ENCODE measurements around the gene ADAD2.

ADAD2 gene

DNA sequence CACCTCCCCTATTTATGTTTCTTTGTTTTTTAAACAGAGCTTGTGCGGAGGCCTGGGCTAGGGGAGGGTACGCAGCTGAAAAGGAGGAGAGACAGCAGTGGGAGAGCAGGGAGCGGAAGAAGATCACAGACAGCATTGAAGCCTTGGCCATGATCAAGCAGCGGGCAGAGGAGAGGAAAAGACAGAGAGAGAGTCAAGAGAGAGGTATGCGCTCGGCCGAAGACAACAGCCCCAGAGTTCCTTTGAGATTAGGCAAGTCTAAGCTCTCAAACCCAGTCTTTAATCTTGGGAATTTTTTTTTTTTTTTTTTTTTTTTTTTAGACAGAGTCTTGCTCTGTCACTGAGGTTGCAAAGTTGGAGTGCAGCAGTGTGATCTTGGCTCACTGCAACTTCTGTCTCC lies 25.2 kb upstream of the ADAD2 start:
- Mint-ChIP-seq H3K27me3 (ENCODE audit: low read depth) (peaks cover 30% of the 10 kb centered on the region), H3K36me3 (ENCODE audit: low read depth) (no peaks in the 10 kb centered on the region)

DNA sequence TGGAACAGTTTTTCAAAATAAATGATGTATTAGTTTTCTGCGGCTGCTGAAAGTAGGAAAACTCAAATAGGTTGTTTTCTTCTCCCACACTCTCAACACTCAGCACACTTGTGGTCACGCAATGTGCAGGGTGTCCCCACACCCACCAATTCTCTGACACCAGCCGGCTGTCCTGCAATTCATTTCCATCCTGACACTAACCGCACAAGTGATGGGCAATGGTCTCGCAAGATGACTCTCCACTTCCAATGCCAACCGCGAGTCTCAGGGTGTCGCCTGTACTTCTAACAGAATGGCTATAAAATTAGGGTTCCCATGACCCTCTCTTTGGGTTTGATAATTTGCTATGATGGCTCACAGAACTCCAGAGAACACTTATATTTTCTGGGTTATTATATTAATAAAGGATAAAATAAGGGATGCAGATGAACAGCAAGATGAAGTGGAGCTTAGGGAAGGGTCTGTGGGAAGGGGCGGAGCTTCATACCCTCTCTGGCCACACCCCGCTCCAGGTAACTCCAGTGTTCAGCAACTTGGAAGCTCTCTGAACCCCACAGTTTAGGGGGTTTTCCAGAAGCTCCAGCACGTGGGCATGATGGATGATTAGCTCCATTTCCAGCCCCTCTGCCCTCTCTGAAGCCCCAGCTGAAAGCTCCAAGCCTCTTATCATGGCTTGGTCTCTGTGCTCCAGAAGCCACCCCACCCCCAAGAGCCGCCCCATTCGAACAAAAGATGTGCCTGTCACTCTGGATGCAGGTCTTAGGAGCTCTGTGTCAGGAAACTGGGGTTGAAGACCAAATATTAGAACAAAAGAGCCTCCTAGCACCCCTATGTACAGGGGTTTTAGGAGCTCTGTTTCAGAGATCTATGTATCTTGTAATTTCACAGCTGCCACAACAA lies 23.9 kb upstream of the ADAD2 start:
- H3K4me1 Mint-ChIP-seq (ENCODE audit: low read depth), result no peaks in the 10 kb centered on the region

More for the DNA sequence above, 25.2 kb upstream of the ADAD2 start:
- Mint-ChIP-seq H3K9me3 (no peaks in the 10 kb centered on the region), H3K4me3 (no peak overlapping the region), H3K27ac (no peak overlapping the region), H3K4me1 (ENCODE audit: low read depth) (no peaks in the 10 kb centered on the region)

DNA sequence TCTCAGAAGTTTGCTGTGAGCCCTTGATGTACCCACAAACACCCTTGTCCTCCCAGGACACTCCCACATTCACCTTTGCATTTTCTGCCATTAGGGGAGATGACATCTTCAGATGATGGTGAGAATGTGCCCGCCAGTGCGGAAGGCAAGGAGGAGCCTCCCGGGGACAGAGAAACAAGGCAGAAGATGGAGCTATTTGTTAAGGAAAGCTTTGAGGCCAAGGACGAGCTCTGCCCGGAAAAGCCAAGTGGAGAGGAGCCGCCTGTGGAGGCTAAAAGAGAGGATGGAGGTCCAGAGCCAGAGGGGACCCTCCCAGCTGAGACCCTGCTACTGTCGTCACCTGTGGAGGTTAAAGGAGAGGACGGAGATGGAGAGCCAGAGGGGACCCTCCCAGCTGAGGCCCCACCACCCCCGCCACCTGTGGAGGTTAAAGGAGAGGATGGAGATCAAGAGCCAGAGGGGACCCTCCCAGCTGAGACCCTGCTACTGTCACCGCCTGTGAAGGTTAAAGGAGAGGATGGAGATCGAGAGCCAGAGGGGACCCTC lies 21.1 kb upstream of the ADAD2 start:
- Mint-ChIP-seq H3K4me3 (no peak overlapping the region), H3K36me3 (ENCODE audit: low read depth) (no peaks in the 10 kb centered on the region), H3K27ac (no peak overlapping the region), H3K27me3 (ENCODE audit: low read depth) (peaks cover 8% of the 10 kb centered on the region), H3K4me1 (ENCODE audit: low read depth) (no peaks in the 10 kb centered on the region), H3K9me3 (no peaks in the 10 kb centered on the region)

More for the DNA sequence above, 23.9 kb upstream of the ADAD2 start:
- Mint-ChIP-seq H3K4me3 (no peak overlapping the region), H3K27ac (no peak overlapping the region), H3K9me3 (no peaks in the 10 kb centered on the region), H3K27me3 (ENCODE audit: low read depth) (peaks cover 24% of the 10 kb centered on the region), H3K36me3 (ENCODE audit: low read depth) (no peaks in the 10 kb centered on the region)

DNA sequence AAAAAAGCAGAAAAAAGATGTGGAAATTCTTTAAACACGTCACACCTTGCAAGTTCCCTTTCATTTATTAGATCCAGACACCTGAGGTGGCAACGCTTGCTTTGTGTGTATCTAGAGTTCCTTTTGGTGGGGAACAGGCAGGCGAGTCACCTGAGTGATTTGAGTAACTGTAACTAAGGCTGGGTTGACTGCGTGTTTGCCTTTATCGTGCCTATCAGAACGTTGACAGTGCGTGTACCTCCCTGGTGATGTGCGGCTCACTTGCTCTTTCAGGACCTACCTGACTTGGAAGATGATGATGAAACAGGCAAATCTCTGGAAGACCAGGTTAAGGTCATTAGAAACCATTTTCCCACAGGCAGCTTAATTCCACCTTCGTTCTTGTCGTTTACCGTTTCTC lies 16.6 kb upstream of the ADAD2 start:
- H3K4me1 Mint-ChIP-seq (ENCODE audit: low read depth), result no peaks in the 10 kb centered on the region
- H3K9me3 Mint-ChIP-seq, result no peaks in the 10 kb centered on the region
- no peaks in the 10 kb centered on the region for H3K27me3 Mint-ChIP-seq (ENCODE audit: low read depth)
- peaks cover 5% of the 10 kb centered on the region for H3K36me3 Mint-ChIP-seq (ENCODE audit: low read depth)
- no peak overlapping the region for H3K27ac Mint-ChIP-seq
- no peak overlapping the region for H3K4me3 Mint-ChIP-seq

DNA sequence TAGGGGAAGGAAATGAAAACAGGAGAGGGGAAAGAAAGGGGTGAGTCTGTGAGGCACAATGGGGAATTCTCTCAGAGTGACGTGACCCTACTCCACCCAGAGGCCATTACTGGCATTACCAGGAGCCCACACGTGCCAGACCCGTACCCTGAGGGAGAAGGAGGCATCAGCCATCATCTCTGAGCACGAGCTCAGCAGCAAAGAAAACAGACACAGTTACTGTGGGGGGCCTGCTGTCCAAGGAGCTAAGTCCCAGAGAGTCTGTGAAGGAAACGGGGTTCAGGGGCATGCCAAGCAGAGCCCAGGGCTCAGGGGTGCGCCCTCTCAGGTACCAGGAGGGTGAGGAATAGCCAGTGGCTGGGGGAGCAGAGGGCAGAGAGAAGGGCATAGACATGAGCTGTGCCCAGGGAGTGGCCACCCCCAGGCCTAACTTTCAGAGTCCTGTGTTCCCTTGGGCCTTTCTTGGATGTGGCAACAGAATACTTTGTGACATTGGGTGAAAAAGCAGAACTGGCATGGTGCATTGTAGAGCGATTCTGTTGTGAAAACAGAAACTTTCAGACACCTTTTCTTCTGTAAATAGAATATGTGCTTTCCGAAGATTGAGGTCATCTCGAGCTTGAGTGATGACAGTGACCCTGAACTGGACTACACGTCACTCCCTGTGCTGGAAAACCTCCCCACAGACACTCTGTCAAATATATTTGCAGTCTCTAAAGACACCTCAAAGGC lies 15.4 kb upstream of the ADAD2 start:
- Mint-ChIP-seq H3K4me3 (no peak overlapping the region), H3K9me3 (no peaks in the 10 kb centered on the region), H3K27ac (no peak overlapping the region), H3K36me3 (ENCODE audit: low read depth) (peaks cover 5% of the 10 kb centered on the region), H3K4me1 (ENCODE audit: low read depth) (no peaks in the 10 kb centered on the region), H3K27me3 (ENCODE audit: low read depth) (no peaks in the 10 kb centered on the region)

DNA sequence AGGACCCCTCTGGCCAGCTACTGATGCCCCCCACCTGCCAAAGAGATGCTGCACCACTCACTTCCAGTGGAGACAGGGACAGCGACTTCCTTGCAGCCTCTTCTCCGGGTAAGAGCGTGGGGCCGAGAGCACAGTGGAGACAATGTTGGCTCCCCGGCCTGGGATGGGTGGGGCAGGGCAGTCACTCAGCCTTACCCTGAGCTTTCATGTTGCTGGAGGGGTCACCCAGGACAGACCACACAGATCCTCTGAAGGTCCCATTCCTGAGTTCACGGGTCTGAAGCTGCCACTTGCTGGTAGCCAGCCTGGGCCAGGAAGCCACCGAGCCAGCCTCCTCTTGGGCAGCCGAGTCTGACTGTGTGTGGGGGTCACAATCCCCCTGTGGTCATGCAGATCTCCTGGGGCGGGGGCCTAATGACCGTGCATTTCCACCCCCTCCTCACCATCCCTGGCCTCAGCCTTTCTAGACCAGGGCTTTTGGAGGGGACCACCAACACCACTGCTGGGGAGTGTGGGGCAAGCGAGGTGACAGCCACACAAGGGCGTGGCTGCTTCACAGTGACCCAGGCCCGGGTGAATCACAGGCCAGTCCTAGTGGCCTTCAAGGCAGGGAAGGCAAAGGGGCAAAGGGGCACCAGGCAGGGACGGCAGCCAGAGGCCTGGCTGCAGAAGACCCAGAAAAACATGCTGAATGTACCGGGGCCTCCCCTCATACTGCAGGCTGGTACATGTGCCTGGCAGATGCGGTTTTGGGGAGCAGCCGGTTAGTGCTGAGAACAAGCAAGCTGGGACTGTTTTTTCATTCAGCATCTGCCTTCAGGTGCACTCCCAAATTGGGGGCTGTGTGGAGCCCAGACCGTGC lies 14.5 kb upstream of the ADAD2 start:
- Mint-ChIP-seq H3K4me1 (ENCODE audit: low read depth) (no peaks in the 10 kb centered on the region), H3K27me3 (ENCODE audit: low read depth) (no peaks in the 10 kb centered on the region), H3K9me3 (no peaks in the 10 kb centered on the region), H3K36me3 (ENCODE audit: low read depth) (peaks cover 5% of the 10 kb centered on the region), H3K4me3 (no peak overlapping the region), H3K27ac (no peak overlapping the region)

DNA sequence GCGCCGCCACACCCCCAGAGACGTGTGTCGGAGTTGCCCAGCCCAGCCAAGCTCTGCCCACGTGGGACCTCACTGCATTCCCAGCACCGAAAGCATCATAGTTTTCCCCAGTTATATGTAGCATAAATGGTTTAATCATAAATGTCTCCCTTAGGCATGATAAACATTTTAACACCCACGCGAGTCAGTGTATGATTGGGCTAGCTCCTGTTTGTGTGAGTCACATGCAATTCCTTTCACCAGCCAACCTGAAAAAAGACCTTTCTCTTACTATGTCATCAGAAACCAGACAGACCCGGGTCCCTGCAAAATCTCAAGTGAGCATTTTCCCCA lies 13.2 kb upstream of the ADAD2 start:
- no peak overlapping the region for H3K27ac Mint-ChIP-seq
- H3K4me1 Mint-ChIP-seq (ENCODE audit: low read depth), result no peaks in the 10 kb centered on the region
- no peaks in the 10 kb centered on the region for H3K9me3 Mint-ChIP-seq
- peaks cover 5% of the 10 kb centered on the region for H3K36me3 Mint-ChIP-seq (ENCODE audit: low read depth)
- no peak overlapping the region for H3K4me3 Mint-ChIP-seq
- H3K27me3 Mint-ChIP-seq (ENCODE audit: low read depth), result no peaks in the 10 kb centered on the region

DNA sequence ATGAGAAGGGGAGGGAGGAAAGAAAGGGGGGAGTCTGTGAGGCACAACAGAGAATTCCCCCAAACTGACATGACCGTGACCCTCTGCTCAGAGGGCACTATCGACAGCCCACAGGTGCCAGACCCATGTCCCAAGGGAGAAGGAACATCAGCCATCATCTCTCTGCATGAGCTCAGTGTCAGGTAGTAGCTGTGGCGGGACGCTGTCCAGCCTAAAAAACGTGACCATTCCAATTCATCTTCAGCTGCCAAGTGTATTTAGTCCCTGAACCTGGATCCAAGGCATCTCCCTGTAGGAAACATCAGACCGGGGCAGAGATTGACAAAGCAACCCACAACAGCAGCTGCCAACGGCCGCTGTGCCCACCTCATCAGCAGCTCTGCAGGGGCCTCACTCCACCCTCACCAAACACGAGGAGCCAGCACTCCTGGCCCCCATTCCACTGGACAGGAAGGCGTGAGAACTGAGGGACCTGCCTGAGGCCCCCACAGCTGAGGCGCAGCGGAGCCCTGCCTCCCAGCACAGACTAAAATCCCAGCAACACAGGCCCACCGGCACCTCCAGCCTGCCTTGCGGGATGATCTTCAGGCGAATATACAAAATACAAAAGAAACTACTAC lies 12.7 kb upstream of the ADAD2 start:
- Mint-ChIP-seq H3K9me3 (no peaks in the 10 kb centered on the region), H3K27ac (no peak overlapping the region), H3K27me3 (ENCODE audit: low read depth) (no peaks in the 10 kb centered on the region), H3K4me1 (ENCODE audit: low read depth) (no peaks in the 10 kb centered on the region), H3K4me3 (no peak overlapping the region), H3K36me3 (ENCODE audit: low read depth) (peaks cover 5% of the 10 kb centered on the region)

DNA sequence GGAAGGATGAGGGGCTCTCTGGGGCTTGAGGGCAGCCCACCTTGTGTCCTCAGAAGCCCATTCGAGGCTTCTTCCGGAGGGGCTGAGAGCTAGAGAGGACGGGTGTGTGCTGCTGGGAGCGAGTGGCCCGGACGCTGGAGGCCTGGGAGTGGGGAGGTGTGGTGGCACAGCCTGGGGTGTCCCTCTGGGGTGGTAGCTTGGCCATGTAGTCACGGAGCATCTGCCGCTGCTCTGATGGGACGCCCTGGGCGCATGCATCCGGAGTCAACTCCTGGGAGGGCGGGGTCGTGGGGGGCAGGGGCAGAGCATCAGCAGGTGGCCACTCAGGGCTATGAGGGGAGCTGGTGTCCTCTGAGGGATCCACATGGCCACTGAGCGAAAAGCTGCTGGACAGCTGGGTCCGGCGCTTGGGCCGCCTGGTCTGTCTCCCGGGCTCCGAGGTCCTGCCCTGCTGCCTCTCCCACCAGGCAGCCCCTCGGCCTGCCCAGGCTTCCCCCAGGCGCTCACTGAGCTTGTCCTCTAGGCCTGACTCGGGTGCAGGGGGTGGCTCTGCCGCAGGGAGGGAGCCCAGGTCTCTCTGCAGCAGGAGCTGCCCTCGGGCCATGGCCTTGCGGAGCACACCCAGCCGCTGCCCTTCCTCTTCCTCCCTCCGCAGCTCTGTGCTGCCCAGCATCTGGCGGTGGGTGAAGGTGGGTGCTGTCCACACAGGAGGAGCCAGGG lies 11.9 kb upstream of the ADAD2 start:
- Mint-ChIP-seq H3K27ac (no peak overlapping the region), H3K27me3 (ENCODE audit: low read depth) (no peaks in the 10 kb centered on the region), H3K4me3 (no peak overlapping the region), H3K4me1 (ENCODE audit: low read depth) (no peaks in the 10 kb centered on the region), H3K9me3 (no peaks in the 10 kb centered on the region), H3K36me3 (ENCODE audit: low read depth) (peaks cover 10% of the 10 kb centered on the region)

DNA sequence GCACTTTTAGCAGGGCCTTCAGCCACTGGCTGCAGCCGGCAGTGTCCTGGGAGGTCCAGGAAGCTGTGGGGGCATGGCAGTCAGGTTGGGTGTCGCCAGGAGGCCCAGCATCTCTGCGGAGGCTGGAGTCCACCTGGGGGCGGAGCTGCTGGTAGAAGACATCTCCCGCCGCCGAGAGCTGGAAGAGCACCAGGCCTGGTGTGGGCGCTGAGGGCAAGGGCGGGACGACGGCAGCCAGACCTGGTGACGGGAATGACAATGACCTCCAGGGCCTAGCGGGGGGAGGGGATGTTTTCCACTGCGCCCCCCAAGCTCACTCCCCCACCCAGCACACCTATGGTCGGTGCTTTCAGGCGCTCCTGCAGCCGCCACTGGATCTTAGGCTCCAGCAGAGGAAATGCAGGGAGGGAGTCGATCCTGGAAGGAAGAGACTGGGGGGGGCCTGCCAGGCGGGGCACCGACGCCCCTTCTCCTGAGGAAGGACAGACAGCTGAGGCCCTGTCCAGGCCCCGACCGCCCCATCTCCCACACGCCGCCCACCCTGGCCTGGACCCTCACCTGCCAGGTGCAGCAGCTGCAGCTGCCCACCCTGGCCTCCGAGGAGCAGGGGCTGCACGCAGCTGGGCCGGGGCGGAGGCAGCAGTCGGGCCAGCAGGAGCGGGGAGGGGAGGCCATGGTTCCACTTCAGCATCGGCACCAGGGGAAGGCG lies 11.2 kb upstream of the ADAD2 start:
- Mint-ChIP-seq H3K36me3 (ENCODE audit: low read depth) (peaks cover 10% of the 10 kb centered on the region), H3K9me3 (no peaks in the 10 kb centered on the region), H3K4me3 (no peak overlapping the region), H3K27ac (no peak overlapping the region), H3K27me3 (ENCODE audit: low read depth) (no peaks in the 10 kb centered on the region), H3K4me1 (ENCODE audit: low read depth) (peaks cover under 1% of the 10 kb centered on the region)

DNA sequence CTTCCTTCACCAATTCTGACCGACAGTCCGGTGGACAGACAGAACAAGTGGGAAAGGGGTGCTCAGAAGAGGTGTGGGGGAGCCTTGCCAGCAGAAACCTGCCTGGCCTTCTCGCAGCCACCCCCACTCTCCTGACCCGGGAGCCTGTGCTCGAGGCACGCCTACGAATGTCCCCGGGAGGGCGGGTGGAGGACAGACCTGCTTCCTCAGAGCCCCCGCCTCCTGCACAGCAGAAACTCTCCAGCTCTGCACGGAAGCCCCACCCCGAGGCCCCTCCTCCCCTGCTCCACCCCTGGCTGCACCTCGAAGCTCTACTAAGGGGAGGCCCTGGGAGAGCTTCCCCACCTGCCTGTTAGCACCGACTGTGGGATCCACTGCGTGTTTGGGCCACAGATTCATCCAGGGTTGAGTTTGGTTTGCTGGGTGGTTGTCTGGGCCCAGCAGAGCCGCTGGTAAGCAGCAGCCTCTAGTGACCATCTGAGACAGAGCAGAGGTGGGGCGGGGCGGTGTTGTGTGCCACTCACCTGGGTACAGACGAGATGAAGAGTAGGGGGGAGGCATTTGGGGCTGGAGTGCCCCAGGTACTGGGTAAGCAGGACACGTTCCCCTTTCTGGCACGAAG lies 10.3 kb upstream of the ADAD2 start:
- no peak overlapping the region for H3K27ac Mint-ChIP-seq
- H3K9me3 Mint-ChIP-seq, result no peaks in the 10 kb centered on the region
- no peaks in the 10 kb centered on the region for H3K27me3 Mint-ChIP-seq (ENCODE audit: low read depth)
- H3K4me1 Mint-ChIP-seq (ENCODE audit: low read depth), result peaks cover 7% of the 10 kb centered on the region
- H3K36me3 Mint-ChIP-seq (ENCODE audit: low read depth), result peaks cover 12% of the 10 kb centered on the region
- no peak overlapping the region for H3K4me3 Mint-ChIP-seq

DNA sequence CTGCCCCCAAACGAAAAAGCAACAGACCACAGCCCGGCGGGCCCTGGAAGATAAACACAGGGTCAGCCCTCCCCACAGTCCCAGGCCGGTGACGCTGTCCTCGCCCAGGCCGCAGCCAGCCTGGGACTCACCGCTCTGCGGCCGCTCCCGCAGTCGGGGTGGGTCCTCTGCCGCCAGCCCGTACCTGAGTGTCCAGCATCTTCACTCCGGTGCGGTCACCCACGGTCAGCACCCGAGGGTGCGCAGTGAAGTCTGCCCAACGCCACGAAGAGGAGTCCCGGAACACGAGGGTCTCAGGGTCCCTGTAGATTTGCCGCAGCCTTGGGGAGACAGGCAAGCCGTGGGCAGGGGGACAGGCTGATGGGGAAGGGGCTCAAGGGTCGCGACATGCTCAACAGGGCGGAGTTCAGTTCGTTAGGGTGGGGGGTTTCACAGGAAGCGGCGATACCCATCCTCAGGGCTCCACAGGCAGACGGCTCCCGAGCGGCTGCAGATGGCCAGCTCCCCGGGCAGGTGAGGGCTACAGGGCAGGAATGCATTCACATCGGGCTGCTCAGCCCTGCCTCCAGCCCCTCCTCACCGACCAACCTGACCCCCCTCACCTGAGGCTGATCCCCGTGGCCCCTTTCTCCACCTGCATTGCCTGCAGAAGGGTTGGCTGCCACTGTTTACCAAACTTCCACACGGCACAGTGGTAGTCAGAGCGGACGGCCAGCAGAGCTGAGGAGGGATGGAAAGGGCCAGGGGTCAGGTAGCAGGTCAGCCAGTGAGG lies 9.6 kb upstream of the ADAD2 start:
- no peaks in the 10 kb centered on the region for H3K27me3 Mint-ChIP-seq (ENCODE audit: low read depth)
- H3K4me1 Mint-ChIP-seq (ENCODE audit: low read depth), result peaks cover 14% of the 10 kb centered on the region
- no peak overlapping the region for H3K4me3 Mint-ChIP-seq
- H3K27ac Mint-ChIP-seq, result no peak overlapping the region
- peaks cover 12% of the 10 kb centered on the region for H3K36me3 Mint-ChIP-seq (ENCODE audit: low read depth)
- H3K9me3 Mint-ChIP-seq, result no peaks in the 10 kb centered on the region

All from T-helper 1 cell treated with Interleukin-12 subunit alpha and Interleukin-12 subunit beta and Interleukin-4 antibody, amounts not matched to agents 30 μg/mL and 1 μg/mL, for 36 hours (primary cell).